ENCODE results near the gene TTLL10. TPM values are rescaled to one million over a fixed set of nuclear protein-coding genes. Genes with fewer than 3 reads are reported as not detected.
"Not testable (repeated sequence)": the region's sequence is repeated elsewhere in the genome, so short reads cannot be mapped to it uniquely, and the experiment has no call there.

The TTLL10 gene
- total and polyA plus RNA-seq, 4 donors = 0.15 TPM; not detected in 3

DNA sequence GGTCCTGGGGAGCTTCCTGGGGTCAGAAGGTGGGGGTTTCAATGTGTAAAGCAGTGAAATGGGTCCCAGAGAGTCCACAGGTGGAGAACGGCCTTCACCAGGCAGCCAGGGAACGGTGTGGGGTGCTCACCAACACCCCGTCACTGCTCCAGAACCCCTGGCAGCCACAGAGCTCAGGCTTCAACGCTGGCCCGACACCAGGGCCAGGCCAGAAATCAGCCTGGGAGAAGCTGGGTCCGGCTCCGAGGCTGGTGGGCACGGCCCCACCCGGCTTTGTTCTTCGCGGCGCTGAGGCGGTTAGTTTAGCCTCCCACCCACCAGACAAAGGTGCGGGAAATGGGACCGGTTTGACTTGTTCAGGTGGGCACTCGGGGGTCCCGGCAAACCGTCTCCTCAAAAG is 33.0 kb upstream of the TTLL10 start:
- no peaks in the 10 kb centered on the region for H3K4me1 ChIP-seq (ENCODE audit: control insufficient read depth in 1 of 2, insufficient read depth in 2 of 2, low read length in 2 of 2)
- no peaks in the 10 kb centered on the region for H3K9me3 ChIP-seq (ENCODE audit: control insufficient read depth, low read length)
- 42 to 45% methylated on average over 15 to 18 of the region's 18 CpGs for WGBS, 2 donors
- H3K4me3 ChIP-seq (ENCODE audit: low read length in 2 of 2) = no peak overlapping the region
- DNase-seq = no peak
- ATAC-seq (ENCODE audit: low FRiP score) = no peak
- no peak overlapping the region for H3K27ac ChIP-seq (ENCODE audit: low read depth in 1 of 2, low read length in 2 of 2)
- H3K36me3 ChIP-seq (ENCODE audit: control insufficient read depth in 1 of 2, insufficient read depth in 2 of 2, low read length in 1 of 2) = no peaks in the 10 kb centered on the region
- H3K27me3 ChIP-seq (ENCODE audit: control insufficient read depth in 1 of 2, insufficient read depth in 2 of 2, low read length in 1 of 2) = no peaks in the 10 kb centered on the region
- intact Hi-C loops (cut with DNase I) = loop anchor here in 1 of 2 donors (10.0 kb wide), 1 partner anchor 144 kb away; the partner anchor contains the start of gene SCNN1D

GRCh38 chr1:1141244-1141910 is 32.3 kb upstream of the TTLL10 start:
- DNase-seq (no peak), ATAC-seq (ENCODE audit: low FRiP score) (no peak)
- intact Hi-C loops (cut with DNase I) = loop anchor here in 1 of 2 donors (10.0 kb wide), 1 partner anchor 143 kb away; the partner anchor contains the start of gene SCNN1D
- no peaks in the 10 kb centered on the region for H3K9me3 ChIP-seq (ENCODE audit: control insufficient read depth, low read length)
- no peak overlapping the region for H3K4me3 ChIP-seq (ENCODE audit: low read length in 2 of 2)
- H3K27ac ChIP-seq (ENCODE audit: low read depth in 1 of 2, low read length in 2 of 2) = no peak overlapping the region
- H3K36me3 ChIP-seq (ENCODE audit: control insufficient read depth in 1 of 2, insufficient read depth in 2 of 2, low read length in 1 of 2) = no peaks in the 10 kb centered on the region
- WGBS, 2 donors = 35 to 48% methylated on average over 17 to 25 of the region's 25 CpGs
- no peaks in the 10 kb centered on the region for H3K4me1 ChIP-seq (ENCODE audit: control insufficient read depth in 1 of 2, insufficient read depth in 2 of 2, low read length in 2 of 2)
- no peaks in the 10 kb centered on the region for H3K27me3 ChIP-seq (ENCODE audit: control insufficient read depth in 1 of 2, insufficient read depth in 2 of 2, low read length in 1 of 2)

DNA sequence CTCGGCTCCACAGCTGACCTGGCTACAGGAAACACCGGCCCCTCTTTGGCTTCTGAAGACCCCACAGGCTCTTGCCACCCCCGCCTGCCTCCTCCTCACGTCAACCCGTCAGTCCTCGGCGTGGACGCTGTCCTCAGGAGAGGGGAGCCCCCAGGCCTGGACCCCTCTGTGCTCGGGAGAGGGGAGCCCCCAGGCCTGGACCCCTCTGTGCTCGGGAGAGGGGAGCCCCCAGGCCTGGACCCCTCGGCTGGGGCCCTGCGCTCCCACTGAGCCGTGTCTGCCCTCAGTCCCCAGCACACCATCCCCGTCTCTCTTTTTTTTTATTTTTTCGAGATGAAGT is 31.8 kb upstream of the TTLL10 start:
- no peaks in the 10 kb centered on the region for H3K36me3 ChIP-seq (ENCODE audit: control insufficient read depth in 1 of 2, insufficient read depth in 2 of 2, low read length in 1 of 2)
- ATAC-seq (ENCODE audit: low FRiP score) = no peak
- no peaks in the 10 kb centered on the region for H3K4me1 ChIP-seq (ENCODE audit: control insufficient read depth in 1 of 2, insufficient read depth in 2 of 2, low read length in 2 of 2)
- WGBS, 2 donors = 69 to 76% methylated on average over 9 to 15 of the region's 15 CpGs
- intact Hi-C loops (cut with DNase I) = loop anchor here in 1 of 2 donors (10.0 kb wide), 1 partner anchor 143 kb away; the partner anchor contains the start of gene SCNN1D
- no peaks in the 10 kb centered on the region for H3K27me3 ChIP-seq (ENCODE audit: control insufficient read depth in 1 of 2, insufficient read depth in 2 of 2, low read length in 1 of 2)
- no peaks in the 10 kb centered on the region for H3K9me3 ChIP-seq (ENCODE audit: control insufficient read depth, low read length)
- no peak overlapping the region for H3K4me3 ChIP-seq (ENCODE audit: low read length in 2 of 2)
- no peak for DNase-seq
- no peak overlapping the region for H3K27ac ChIP-seq (ENCODE audit: low read depth in 1 of 2, low read length in 2 of 2)

GRCh38 chr1:1142352-1142751 is 31.3 kb upstream of the TTLL10 start:
- not testable (repeated sequence) for H3K36me3 ChIP-seq (ENCODE audit: control insufficient read depth in 1 of 2, insufficient read depth in 2 of 2, low read length in 1 of 2); H3K27me3 ChIP-seq (ENCODE audit: control insufficient read depth in 1 of 2, insufficient read depth in 2 of 2, low read length in 1 of 2)
- WGBS, 2 donors = 59 to 61% methylated on average over 15 of the region's 15 CpGs

DNA sequence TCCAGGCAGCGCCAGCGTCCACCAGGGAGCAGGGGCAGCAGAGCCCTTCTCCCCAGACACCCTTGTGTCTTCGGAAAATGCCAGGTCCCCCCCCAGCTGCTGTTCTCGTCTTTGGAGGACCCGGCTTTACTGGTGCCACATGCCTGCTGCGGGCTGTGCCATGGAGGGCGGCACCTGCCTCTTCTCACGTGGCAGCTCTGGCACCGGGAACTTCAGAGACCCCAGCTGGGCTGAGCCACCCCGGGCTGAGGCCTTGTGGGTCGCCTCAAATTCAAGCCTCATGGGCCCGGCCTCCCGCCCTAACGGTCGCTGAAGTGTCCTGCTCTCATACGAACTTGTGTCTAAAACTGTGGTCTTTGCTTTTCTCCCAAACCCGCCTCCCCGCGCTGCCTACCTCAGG is 30.8 kb upstream of the TTLL10 start:
- H3K27ac ChIP-seq (ENCODE audit: low read depth in 1 of 2, low read length in 2 of 2) = no peak overlapping the region
- DNase-seq (no peak), ATAC-seq (ENCODE audit: low FRiP score) (no peak)
- H3K27me3 ChIP-seq (ENCODE audit: control insufficient read depth in 1 of 2, insufficient read depth in 2 of 2, low read length in 1 of 2) = no peaks in the 10 kb centered on the region
- no peaks in the 10 kb centered on the region for H3K36me3 ChIP-seq (ENCODE audit: control insufficient read depth in 1 of 2, insufficient read depth in 2 of 2, low read length in 1 of 2)
- intact Hi-C loops (cut with DNase I) = loop anchor here in 1 of 2 donors (10.0 kb wide), 1 partner anchor 142 kb away; the partner anchor contains the start of gene SCNN1D
- no peaks in the 10 kb centered on the region for H3K9me3 ChIP-seq (ENCODE audit: control insufficient read depth, low read length)
- H3K4me1 ChIP-seq (ENCODE audit: control insufficient read depth in 1 of 2, insufficient read depth in 2 of 2, low read length in 2 of 2) = no peaks in the 10 kb centered on the region
- WGBS, 2 donors = 82 to 88% methylated on average over 19 of the region's 19 CpGs
- H3K4me3 ChIP-seq (ENCODE audit: low read length in 2 of 2) = no peak overlapping the region

More at GRCh38 chr1:1142352-1142751, 31.3 kb upstream of the TTLL10 start:
- intact Hi-C loops (cut with DNase I) = loop anchor here in 1 of 2 donors (10.0 kb wide), 1 partner anchor 142 kb away; the partner anchor contains the start of gene SCNN1D
- not testable (repeated sequence) for H3K27ac ChIP-seq (ENCODE audit: low read depth in 1 of 2, low read length in 2 of 2); ATAC-seq (ENCODE audit: low FRiP score); H3K4me3 ChIP-seq (ENCODE audit: low read length in 2 of 2); DNase-seq; H3K4me1 ChIP-seq (ENCODE audit: control insufficient read depth in 1 of 2, insufficient read depth in 2 of 2, low read length in 2 of 2); H3K9me3 ChIP-seq (ENCODE audit: control insufficient read depth, low read length)

GRCh38 chr1:1143636-1144035 is 30.0 kb upstream of the TTLL10 start:
- Histone ChIP-seq H3K4me3 (ENCODE audit: low read length in 2 of 2) (no peak overlapping the region), H3K4me1 (ENCODE audit: control insufficient read depth in 1 of 2, insufficient read depth in 2 of 2, low read length in 2 of 2) (no peaks in the 10 kb centered on the region), H3K36me3 (ENCODE audit: control insufficient read depth in 1 of 2, insufficient read depth in 2 of 2, low read length in 1 of 2) (no peaks in the 10 kb centered on the region), H3K9me3 (ENCODE audit: control insufficient read depth, low read length) (no peaks in the 10 kb centered on the region), H3K27ac (ENCODE audit: low read depth in 1 of 2, low read length in 2 of 2) (no peak overlapping the region), H3K27me3 (ENCODE audit: control insufficient read depth in 1 of 2, insufficient read depth in 2 of 2, low read length in 1 of 2) (no peaks in the 10 kb centered on the region)
- intact Hi-C loops (cut with DNase I) = loop anchor here in 1 of 2 donors (10.0 kb wide), 1 partner anchor 141 kb away; the partner anchor contains the start of gene SCNN1D
- 84 to 87% methylated on average over 14 of the region's 14 CpGs for WGBS, 2 donors
- ATAC-seq (ENCODE audit: low FRiP score) (no peak), DNase-seq (no peak)

DNA sequence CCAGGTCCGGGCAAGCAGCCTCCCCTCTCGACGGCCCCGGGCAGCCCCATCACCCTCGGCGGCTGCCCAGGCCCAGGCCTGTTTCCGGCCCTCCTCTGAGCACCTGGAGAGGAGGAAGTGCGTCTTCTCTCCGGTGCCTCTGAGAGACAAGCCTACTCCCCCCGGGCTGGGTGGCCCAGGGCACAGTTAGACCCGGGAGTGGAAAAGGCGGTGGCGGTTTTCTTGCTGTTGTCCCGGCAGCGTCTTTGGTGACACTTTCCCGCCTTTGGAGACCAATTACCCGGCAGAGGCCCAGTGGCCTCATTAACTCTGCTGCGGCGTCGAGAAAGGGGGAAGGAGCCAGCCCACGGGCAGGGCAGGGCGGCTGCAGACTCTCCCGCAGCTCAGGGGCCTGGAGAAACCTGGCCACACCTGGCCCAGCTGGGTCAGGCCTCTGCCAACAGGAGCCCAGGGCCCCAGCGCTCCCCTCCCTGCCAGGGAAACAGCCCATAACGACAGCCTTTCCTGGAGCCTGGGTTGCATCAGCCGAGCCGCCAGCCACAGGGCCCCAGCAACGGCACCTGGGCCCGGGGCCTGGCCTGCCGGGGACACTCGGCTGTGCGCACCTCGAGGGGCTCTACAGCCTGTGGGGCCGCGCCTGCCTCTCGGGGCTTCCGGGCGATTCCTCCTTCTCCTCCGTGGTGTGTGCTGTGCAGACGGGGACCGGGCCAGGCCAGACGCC is 29.4 kb upstream of the TTLL10 start:
- DNase-seq = no peak
- ATAC-seq (ENCODE audit: low FRiP score) = no peak
- H3K27ac ChIP-seq (ENCODE audit: low read depth in 1 of 2, low read length in 2 of 2) = no peak overlapping the region

DNA sequence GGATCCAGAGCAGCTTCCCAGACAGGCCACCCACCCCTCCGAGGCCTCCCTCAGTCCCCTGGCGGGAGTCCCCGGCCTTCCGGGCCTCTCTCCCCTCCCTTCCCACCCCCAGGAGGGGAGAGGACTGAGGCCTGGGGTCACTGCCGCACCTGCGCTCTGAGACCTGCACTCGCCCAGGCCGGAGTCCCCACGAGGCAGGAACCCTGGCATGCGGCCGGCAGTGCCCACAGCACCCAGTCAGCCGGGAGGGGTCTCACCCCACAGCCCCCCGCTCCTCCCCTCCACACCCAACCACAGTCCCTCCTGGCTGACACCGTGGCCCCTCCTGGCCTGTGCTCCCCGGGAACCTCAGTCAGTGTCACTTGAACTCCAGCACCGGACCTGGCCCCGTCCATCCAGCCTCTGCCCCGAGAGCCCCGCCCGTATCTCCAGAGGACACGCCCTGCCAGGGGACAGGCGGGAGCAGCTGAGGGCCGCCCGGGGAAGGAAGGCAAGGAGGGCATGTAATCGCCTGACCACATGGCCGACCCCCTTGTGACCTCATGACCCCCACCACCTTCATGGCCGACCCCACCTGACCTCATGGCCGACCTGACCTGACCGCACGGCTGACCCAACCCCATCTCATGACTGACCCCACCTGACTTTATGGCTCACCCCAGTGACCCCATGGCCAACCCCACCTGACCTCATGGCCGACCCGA is 28.7 kb upstream of the TTLL10 start:
- no peak overlapping the region for H3K4me3 ChIP-seq (ENCODE audit: low read length in 2 of 2)
- ATAC-seq (ENCODE audit: low FRiP score) = no peak
- H3K27ac ChIP-seq (ENCODE audit: low read depth in 1 of 2, low read length in 2 of 2) = no peak overlapping the region
- DNase-seq = no peak
- no peaks in the 10 kb centered on the region for H3K36me3 ChIP-seq (ENCODE audit: control insufficient read depth in 1 of 2, insufficient read depth in 2 of 2, low read length in 1 of 2)
- intact Hi-C loops (cut with DNase I) = loop anchor here in 1 of 2 donors (10.0 kb wide), 1 partner anchor 140 kb away; the partner anchor contains the start of gene SCNN1D
- no peaks in the 10 kb centered on the region for H3K9me3 ChIP-seq (ENCODE audit: control insufficient read depth, low read length)
- no peaks in the 10 kb centered on the region for H3K27me3 ChIP-seq (ENCODE audit: control insufficient read depth in 1 of 2, insufficient read depth in 2 of 2, low read length in 1 of 2)
- 73 to 83% methylated on average over 28 to 32 of the region's 32 CpGs for WGBS, 2 donors
- H3K4me1 ChIP-seq (ENCODE audit: control insufficient read depth in 1 of 2, insufficient read depth in 2 of 2, low read length in 2 of 2) = no peaks in the 10 kb centered on the region

More for the DNA sequence above, 29.4 kb upstream of the TTLL10 start:
- intact Hi-C loops (cut with DNase I) = loop anchor here in 1 of 2 donors (10.0 kb wide), 1 partner anchor 141 kb away; the partner anchor contains the start of gene SCNN1D
- no peaks in the 10 kb centered on the region for H3K27me3 ChIP-seq (ENCODE audit: control insufficient read depth in 1 of 2, insufficient read depth in 2 of 2, low read length in 1 of 2)
- H3K36me3 ChIP-seq (ENCODE audit: control insufficient read depth in 1 of 2, insufficient read depth in 2 of 2, low read length in 1 of 2) = no peaks in the 10 kb centered on the region
- 75 to 76% methylated on average over 41 to 42 of the region's 42 CpGs for WGBS, 2 donors
- no peaks in the 10 kb centered on the region for H3K9me3 ChIP-seq (ENCODE audit: control insufficient read depth, low read length)
- no peak overlapping the region for H3K4me3 ChIP-seq (ENCODE audit: low read length in 2 of 2)
- no peaks in the 10 kb centered on the region for H3K4me1 ChIP-seq (ENCODE audit: control insufficient read depth in 1 of 2, insufficient read depth in 2 of 2, low read length in 2 of 2)
